GM20431 (cell line): ENCODE data around the gene VASP.

Experiments used
- in situ Hi-C: fragments of 300-500 bp; cut with MseI, MboI; formaldehyde crosslinking; loops from one replicate; pipeline ENCODE4 v1.15.0; 2020; ENCODE audit warnings: low sequenced_read_pairs; ENCODE audit not compliant: unreplicated experiment

The VASP gene

GRCh38 chr19:45506989-45507871, at the start of gene VASP:
Gene VASP, plus strand, starts transcription at chr19:45507479. Its CDS starts 293 bp downstream, at chr19:45507772.
- in situ Hi-C loops: no loop called here

GRCh38 chr19:45457776-45458175, 49.5 kb upstream of the VASP start:
- in situ Hi-C loops: no loop called here

- in situ Hi-C loops: no loop called here
Measured at GRCh38 chr19:45460807-45461347, 46.4 kb upstream of the VASP start.

- in situ Hi-C loops: no loop called here
Measured at GRCh38 chr19:45462174-45462573, 45.1 kb upstream of the VASP start.

- in situ Hi-C loops: no loop called here
Measured at GRCh38 chr19:45463241-45463640, 44.0 kb upstream of the VASP start.

- in situ Hi-C loops: no loop called here
Measured at GRCh38 chr19:45464274-45464673, 43.0 kb upstream of the VASP start.

- in situ Hi-C loops: no loop called here
Measured at GRCh38 chr19:45464852-45465441, 42.3 kb upstream of the VASP start.

GRCh38 chr19:45467115-45467455, 40.2 kb upstream of the VASP start:
- in situ Hi-C loops: no loop called here

- in situ Hi-C loops: no loop called here
Measured at GRCh38 chr19:45467456-45468158, 39.7 kb upstream of the VASP start, which contains the start of gene FOSB. Gene FOSB, plus strand, starts transcription at chr19:45467996. Its CDS starts 591 bp downstream, at chr19:45468587.

GRCh38 chr19:45468159-45468651, 39.1 kb upstream of the VASP start:
- in situ Hi-C loops: no loop called here

- in situ Hi-C loops: no loop called here
Measured at GRCh38 chr19:45468803-45469131, 38.5 kb upstream of the VASP start.

GRCh38 chr19:45469132-45469944, 37.9 kb upstream of the VASP start:
- in situ Hi-C loops: no loop called here

- in situ Hi-C loops: no loop called here
Measured at GRCh38 chr19:45469945-45470761, 37.1 kb upstream of the VASP start.

GRCh38 chr19:45470762-45471081, 36.6 kb upstream of the VASP start:
- in situ Hi-C loops: no loop called here

GRCh38 chr19:45471111-45471930, 36.0 kb upstream of the VASP start:
- in situ Hi-C loops: no loop called here

GRCh38 chr19:45471931-45472562, 35.2 kb upstream of the VASP start:
- in situ Hi-C loops: no loop called here

- in situ Hi-C loops: no loop called here
Measured at GRCh38 chr19:45472563-45473366, 34.5 kb upstream of the VASP start.
